HG02588 (cell line): ENCODE data around the gene SEPTIN11.
"Not testable (repeated sequence)": the region's sequence is repeated elsewhere in the genome, so short reads cannot be mapped to it uniquely, and the experiment has no call there.

Source experiments
- ATAC-seq: cut with Tn5 transposase; IDR thresholded peaks from one replicate; pipeline ENCODE4 v1.9.1; 2021; ENCODE audit warnings: mild to moderate bottlenecking, moderate library complexity; ENCODE audit not compliant: unreplicated experiment

Gene SEPTIN11

GRCh38 chr4:76951672-76952010, 2.1 kb downstream of the SEPTIN11 start:
- ATAC-seq, result no peak

GRCh38 chr4:76952071-76952470, 2.5 kb downstream of the SEPTIN11 start:
- no peak for ATAC-seq

- ATAC-seq, result no peak
Measured at GRCh38 chr4:76952656-76953582, 3.4 kb downstream of the SEPTIN11 start.

GRCh38 chr4:76953956-76954355, 4.4 kb downstream of the SEPTIN11 start:
- ATAC-seq, result no peak

GRCh38 chr4:76954489-76954888, 4.9 kb downstream of the SEPTIN11 start:
- no peak for ATAC-seq

GRCh38 chr4:76955182-76955581, 5.6 kb downstream of the SEPTIN11 start:
- no peak for ATAC-seq

- no peak for ATAC-seq
Measured at GRCh38 chr4:76957004-76957738, 7.6 kb downstream of the SEPTIN11 start.

GRCh38 chr4:76958891-76959290, 9.3 kb downstream of the SEPTIN11 start:
- no peak for ATAC-seq

GRCh38 chr4:76960014-76960413, 10.5 kb downstream of the SEPTIN11 start:
- no peak for ATAC-seq

GRCh38 chr4:76962406-76963130, 13.0 kb downstream of the SEPTIN11 start:
- no peak for ATAC-seq

GRCh38 chr4:76963131-76963750, 13.7 kb downstream of the SEPTIN11 start:
- no peak for ATAC-seq

- not testable (repeated sequence) for ATAC-seq
Measured at GRCh38 chr4:76963927-76964326, 14.4 kb downstream of the SEPTIN11 start.

- ATAC-seq, result no peak
Measured at GRCh38 chr4:76964769-76965168, 15.2 kb downstream of the SEPTIN11 start.

- no peak for ATAC-seq
Measured at GRCh38 chr4:76965866-76966579, 16.5 kb downstream of the SEPTIN11 start.

- no peak for ATAC-seq
Measured at GRCh38 chr4:76968937-76969336, 19.4 kb downstream of the SEPTIN11 start.

GRCh38 chr4:76969495-76969894, 19.9 kb downstream of the SEPTIN11 start:
- no peak for ATAC-seq

GRCh38 chr4:76969941-76970529, 20.5 kb downstream of the SEPTIN11 start:
- no peak for ATAC-seq

GRCh38 chr4:76972306-76972705, 22.8 kb downstream of the SEPTIN11 start:
- no peak for ATAC-seq

- no peak for ATAC-seq
Measured at GRCh38 chr4:76974150-76974549, 24.6 kb downstream of the SEPTIN11 start.

- no peak for ATAC-seq
Measured at GRCh38 chr4:76977113-76977512, 27.6 kb downstream of the SEPTIN11 start.
